Measurements from ENCODE around the gene AP4B1. TPM values are rescaled to one million over a fixed set of nuclear protein-coding genes. Genes with fewer than 3 reads are reported as not detected.
A peak's percentile ranks its signal among the peaks of the same experiment; 100 is the strongest.

The AP4B1 gene
- total RNA-seq, 1 experiment from 2014 or later, result 20.4 TPM

- BruUV-seq (replicated peaks), result no TSS peak
- Mint-ChIP-seq H3K9me3 (ENCODE audit: unreplicated experiment) (no peaks in the 10 kb centered on the region), H3K27ac (ENCODE audit: low read depth, unreplicated experiment) (peak overlapping the region; percentile 97), H3K4me1 (ENCODE audit: insufficient read depth, unreplicated experiment) (peaks cover 48% of the 10 kb centered on the region), H3K36me3 (ENCODE audit: insufficient read depth, unreplicated experiment) (peaks cover 9% of the 10 kb centered on the region), H3K27me3 (ENCODE audit: insufficient read depth, unreplicated experiment) (no peaks in the 10 kb centered on the region), H3K4me3 (ENCODE audit: unreplicated experiment) (peak overlapping the region; percentile 95)
- TF ChIP-seq CTCF (IDR thresholded peaks at IDR 0.05; ENCODE audit: unreplicated experiment), result no peak
- DNase-seq (ENCODE audit: unreplicated experiment), result peak; percentile 38
- intact Hi-C loops (cut with micrococcal nuclease), result no loop called here
- ChIA-PET POLR2A (interaction anchor here (0.6 to 9.2 kb wide), 12 partner anchors 11 to 826 kb away, joined by 3 to 228 read pairs (median 4); partner anchors contain the start of genes AP4B1, DCLRE1B, PHTF1 and RSBN1), CTCF (interaction anchor here (0.6 to 5.3 kb wide), 13 partner anchors 11 to 480 kb away, joined by 3 to 48 read pairs (median 4); partner anchors contain the start of genes AP4B1 and DCLRE1B)
Measured at GRCh38 chr1:113931451-113931851, 26.9 kb upstream of the AP4B1 start.

GRCh38 chr1:113930499-113931161, 26.0 kb upstream of the AP4B1 start:
- ChIA-PET POLR2A (interaction anchor here (0.7 to 9.2 kb wide), 21 partner anchors 10 to 858 kb away, joined by 3 to 228 read pairs (median 5); partner anchors contain the start of genes AP4B1, DCLRE1B, DENND2C and LRIG2), CTCF (interaction anchor here (0.6 to 5.3 kb wide), 21 partner anchors 8 to 1477 kb away, joined by 3 to 48 read pairs (median 4); partner anchors contain the start of genes AP4B1 and DCLRE1B)
- H3K36me3 Mint-ChIP-seq (ENCODE audit: insufficient read depth, unreplicated experiment), result peaks cover 9% of the 10 kb centered on the region
- intact Hi-C loops (cut with micrococcal nuclease), result no loop called here
- H3K4me1 Mint-ChIP-seq (ENCODE audit: insufficient read depth, unreplicated experiment), result peaks cover 48% of the 10 kb centered on the region
- TF ChIP-seq CTCF (IDR thresholded peaks at IDR 0.05; ENCODE audit: unreplicated experiment), result no peak
- no peaks in the 10 kb centered on the region for H3K27me3 Mint-ChIP-seq (ENCODE audit: insufficient read depth, unreplicated experiment)
- H3K4me3 Mint-ChIP-seq (ENCODE audit: unreplicated experiment), result peak overlapping the region; percentile 95
- BruUV-seq (replicated peaks), result no TSS peak
- DNase-seq (ENCODE audit: unreplicated experiment), result peak; percentile 25
- H3K9me3 Mint-ChIP-seq (ENCODE audit: unreplicated experiment), result no peaks in the 10 kb centered on the region
- H3K27ac Mint-ChIP-seq (ENCODE audit: low read depth, unreplicated experiment), result peak overlapping the region; percentile 97

GRCh38 chr1:113929750-113930498, 25.3 kb upstream of the AP4B1 start:
- Mint-ChIP-seq H3K27me3 (ENCODE audit: insufficient read depth, unreplicated experiment) (no peaks in the 10 kb centered on the region), H3K9me3 (ENCODE audit: unreplicated experiment) (no peaks in the 10 kb centered on the region), H3K36me3 (ENCODE audit: insufficient read depth, unreplicated experiment) (peaks cover 9% of the 10 kb centered on the region), H3K27ac (ENCODE audit: low read depth, unreplicated experiment) (peak overlapping the region; percentile 97), H3K4me3 (ENCODE audit: unreplicated experiment) (peak overlapping the region; percentile 95), H3K4me1 (ENCODE audit: insufficient read depth, unreplicated experiment) (peaks cover 48% of the 10 kb centered on the region)
- intact Hi-C loops (cut with micrococcal nuclease), result loop anchor here (1.0 kb wide), 1 partner anchor 25 kb away; the partner anchor contains the start of gene DCLRE1B
- TSS peak; percentile 55 for BruUV-seq (replicated peaks)
- ChIA-PET POLR2A (interaction anchor here (1.1 to 9.2 kb wide), 20 partner anchors 10 to 828 kb away, joined by 3 to 228 read pairs (median 6); partner anchors contain the start of genes AP4B1, CSDE1, DCLRE1B and DENND2C), CTCF (interaction anchor here (0.5 to 5.3 kb wide), 18 partner anchors 9 to 1478 kb away, joined by 3 to 48 read pairs (median 5); partner anchors contain the start of genes AP4B1 and DCLRE1B)
- peak; percentile 19 for TF ChIP-seq CTCF (IDR thresholded peaks at IDR 0.05; ENCODE audit: unreplicated experiment)
- DNase-seq (ENCODE audit: unreplicated experiment), result peak; percentile 22

Data from MCF 10A (cell line).